HUES6 (cell line): ENCODE results near the gene C17orf67.

Experiments
- H3K27ac ChIP-seq: 2 replicates; pipeline ENCODE4 v1.7.0; 2013; ENCODE audit warnings: low read depth, mild to moderate bottlenecking, low read length, inconsistent platforms
- H3K27me3 ChIP-seq: 2 replicates; pipeline ENCODE4 v1.6.1; 2013; ENCODE audit warnings: low read length; ENCODE audit not compliant: control insufficient read depth, insufficient read depth
- H3K36me3 ChIP-seq: 2 replicates; pipeline ENCODE4 v1.6.1; 2013; ENCODE audit warnings: low read length; ENCODE audit not compliant: control insufficient read depth, insufficient read depth
- H3K4me1 ChIP-seq: 2 replicates; pipeline ENCODE4 v1.6.1; 2013; ENCODE audit warnings: low read length; ENCODE audit not compliant: control insufficient read depth, insufficient read depth
- H3K4me3 ChIP-seq: 2 replicates; pipeline ENCODE4 v1.5.1; 2013; ENCODE audit warnings: low read depth, low read length
- H3K9ac ChIP-seq: one replicate; pipeline ENCODE4 v1.6.1; 2013; ENCODE audit warnings: mild to moderate bottlenecking, low read length
- H3K9me3 ChIP-seq: 2 replicates; pipeline ENCODE4 v1.6.1; 2013; ENCODE audit warnings: low read depth, low read length; ENCODE audit not compliant: control insufficient read depth, insufficient read depth

The C17orf67 gene

DNA sequence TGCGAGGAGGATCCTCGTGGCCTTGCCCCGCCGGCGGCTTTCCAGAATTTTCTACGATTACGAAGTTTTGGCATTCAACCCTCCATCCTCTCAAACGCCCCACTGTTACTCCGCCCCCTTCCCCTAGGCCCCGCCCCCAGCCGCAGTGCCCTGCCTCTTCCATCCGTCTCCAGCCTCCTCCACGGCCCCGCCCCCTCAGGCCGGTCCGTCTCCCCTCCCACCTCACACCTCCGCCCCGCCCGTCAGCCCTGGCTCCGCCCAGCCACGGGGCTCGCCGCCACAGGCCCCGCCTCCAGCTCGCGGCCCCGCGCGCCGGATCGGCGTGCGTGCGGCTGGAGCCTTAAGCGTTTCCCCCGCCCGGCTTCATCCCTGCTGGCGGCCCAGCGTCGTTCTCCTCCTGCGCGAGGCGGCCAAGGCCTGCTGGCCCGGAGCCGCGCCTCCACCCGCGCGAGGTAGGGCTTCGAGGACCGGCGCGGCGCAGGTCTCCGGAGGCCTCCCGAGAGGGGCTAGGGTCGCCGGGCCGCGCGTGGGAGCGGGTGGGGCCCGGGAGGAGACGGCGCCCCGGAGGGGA, at the start of gene C17orf67, which contains the start of gene DGKE:
C17orf67 (minus strand) TSS at position 112 of the 571 bp plus-strand sequence. CDS start 18,110 bp downstream, outside the sequence.
DGKE (plus strand) TSS at position 343 of the 571 bp plus-strand sequence. CDS start 645 bp downstream, outside the sequence.
- Histone ChIP-seq H3K27me3 (peaks cover 21% of the 10 kb centered on the region), H3K9me3 (no peaks in the 10 kb centered on the region), H3K4me1 (peaks cover 23% of the 10 kb centered on the region), H3K36me3 (0 out of 2 replicates have a peak, but pooled peaks cover 9% of the 10 kb centered on the region), H3K27ac (peak within 1 kb of the TSS; percentile 50; the same call in 1 of the 2 replicates), H3K4me3 (peak within 1 kb of the TSS; percentile 68), H3K9ac (peak within 1 kb of the TSS; percentile 70)

- H3K27ac ChIP-seq: no peak overlapping the region
- no peaks in the 10 kb centered on the region for H3K27me3 ChIP-seq
- 0 out of 2 replicates have a peak, but pooled peaks cover 2% of the 10 kb centered on the region for H3K9me3 ChIP-seq
- H3K4me1 ChIP-seq: no peaks in the 10 kb centered on the region
- H3K4me3 ChIP-seq: no peak overlapping the region
- H3K9ac ChIP-seq: no peak overlapping the region
- no peaks in the 10 kb centered on the region for H3K36me3 ChIP-seq
These were observed 48.1 kb upstream of the C17orf67 start for GRCh38 chr17:56881685-56882295.

- Histone ChIP-seq H3K27me3 (no peaks in the 10 kb centered on the region), H3K27ac (no peak overlapping the region), H3K4me3 (no peak overlapping the region), H3K36me3 (no peaks in the 10 kb centered on the region), H3K9ac (no peak overlapping the region), H3K9me3 (no peaks in the 10 kb centered on the region), H3K4me1 (no peaks in the 10 kb centered on the region)
These were observed 46.9 kb upstream of the C17orf67 start for GRCh38 chr17:56880571-56880970.

GRCh38 chr17:56880133-56880532, 46.4 kb upstream of the C17orf67 start:
- no peak overlapping the region for H3K27ac ChIP-seq
- H3K4me1 ChIP-seq: no peaks in the 10 kb centered on the region
- no peaks in the 10 kb centered on the region for H3K27me3 ChIP-seq

GRCh38 chr17:56879280-56879679, 45.6 kb upstream of the C17orf67 start:
- H3K9me3 ChIP-seq: no peaks in the 10 kb centered on the region
- no peak overlapping the region for H3K4me3 ChIP-seq
- H3K4me1 ChIP-seq: no peaks in the 10 kb centered on the region
- H3K27me3 ChIP-seq: no peaks in the 10 kb centered on the region
- H3K9ac ChIP-seq: no peak overlapping the region
- H3K27ac ChIP-seq: no peak overlapping the region
- no peaks in the 10 kb centered on the region for H3K36me3 ChIP-seq

More at GRCh38 chr17:56880133-56880532, 46.4 kb upstream of the C17orf67 start:
- no peaks in the 10 kb centered on the region for H3K9me3 ChIP-seq
- H3K4me3 ChIP-seq: no peak overlapping the region
- H3K36me3 ChIP-seq: no peaks in the 10 kb centered on the region
- no peak overlapping the region for H3K9ac ChIP-seq

- H3K27ac ChIP-seq: no peak overlapping the region
- H3K27me3 ChIP-seq: no peaks in the 10 kb centered on the region
These were observed 43.1 kb upstream of the C17orf67 start for GRCh38 chr17:56876766-56877179.

GRCh38 chr17:56870081-56870651, 36.4 kb upstream of the C17orf67 start:
- Histone ChIP-seq H3K4me3 (no peak overlapping the region), H3K4me1 (no peaks in the 10 kb centered on the region), H3K27me3 (no peaks in the 10 kb centered on the region), H3K36me3 (no peaks in the 10 kb centered on the region), H3K9ac (no peak overlapping the region), H3K9me3 (0 out of 2 replicates have a peak, but pooled peaks cover 3% of the 10 kb centered on the region), H3K27ac (no peak overlapping the region)

More at GRCh38 chr17:56876766-56877179, 43.1 kb upstream of the C17orf67 start:
- Histone ChIP-seq H3K4me1 (no peaks in the 10 kb centered on the region), H3K9ac (no peak overlapping the region), H3K9me3 (no peaks in the 10 kb centered on the region), H3K4me3 (no peak overlapping the region), H3K36me3 (no peaks in the 10 kb centered on the region)

DNA sequence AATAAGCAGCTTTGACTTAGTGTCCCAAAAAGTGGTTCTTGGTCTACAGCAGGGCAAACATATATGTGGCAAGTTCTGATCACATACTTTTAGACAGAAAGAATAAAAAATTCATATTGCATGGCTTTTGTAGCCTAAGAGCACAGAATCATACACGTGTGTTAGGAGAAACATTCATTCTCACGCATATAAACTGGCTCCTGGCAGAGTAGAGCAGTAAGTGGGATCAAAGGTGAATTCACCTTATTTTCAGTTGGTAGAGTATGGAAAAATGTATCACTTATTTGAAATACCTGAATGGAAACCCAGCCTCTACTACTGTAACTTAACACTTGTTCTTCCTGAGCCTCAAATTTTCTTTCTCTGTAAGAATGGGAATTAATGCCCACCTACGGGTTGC, 35.0 kb upstream of the C17orf67 start:
- Histone ChIP-seq H3K27me3 (no peaks in the 10 kb centered on the region), H3K4me3 (no peak overlapping the region), H3K9ac (no peak overlapping the region), H3K9me3 (0 out of 2 replicates have a peak, but pooled peaks cover 3% of the 10 kb centered on the region), H3K27ac (no peak overlapping the region), H3K36me3 (no peaks in the 10 kb centered on the region), H3K4me1 (no peaks in the 10 kb centered on the region)

- Histone ChIP-seq H3K27me3 (no peaks in the 10 kb centered on the region), H3K36me3 (0 out of 2 replicates have a peak, but pooled peaks cover under 1% of the 10 kb centered on the region), H3K4me3 (no peak overlapping the region), H3K4me1 (no peaks in the 10 kb centered on the region), H3K27ac (no peak overlapping the region), H3K9me3 (0 out of 2 replicates have a peak, but pooled peaks cover 3% of the 10 kb centered on the region), H3K9ac (no peak overlapping the region)
These were observed 34.2 kb upstream of the C17orf67 start for GRCh38 chr17:56867948-56868376.

DNA sequence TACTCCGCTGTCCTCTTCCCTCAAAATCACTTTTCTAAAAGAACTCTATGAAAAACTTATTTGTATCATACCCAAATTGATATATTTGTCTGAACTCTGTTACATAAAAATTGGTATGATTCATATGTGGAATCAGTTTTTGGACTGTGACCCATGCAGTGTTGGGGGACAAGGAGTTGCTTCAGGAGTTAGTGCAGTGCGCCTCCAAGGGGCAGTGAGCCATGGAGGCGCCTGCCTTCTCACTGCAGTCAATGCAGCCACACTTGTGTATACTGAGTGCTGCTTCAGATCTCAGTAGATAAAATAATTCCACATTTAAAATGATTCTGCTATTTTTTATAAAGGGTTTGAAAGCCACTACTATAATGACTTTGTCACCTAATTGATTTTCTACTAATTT, 32.8 kb upstream of the C17orf67 start:
- no peak overlapping the region for H3K9ac ChIP-seq
- no peak overlapping the region for H3K27ac ChIP-seq
- 0 out of 2 replicates have a peak, but pooled peaks cover 3% of the 10 kb centered on the region for H3K9me3 ChIP-seq
- H3K36me3 ChIP-seq: peaks cover 12% of the 10 kb centered on the region
- no peaks in the 10 kb centered on the region for H3K4me1 ChIP-seq
- H3K27me3 ChIP-seq: no peaks in the 10 kb centered on the region
- no peak overlapping the region for H3K4me3 ChIP-seq

GRCh38 chr17:56866076-56866475, 32.4 kb upstream of the C17orf67 start:
- no peak overlapping the region for H3K9ac ChIP-seq
- H3K9me3 ChIP-seq: 0 out of 2 replicates have a peak, but pooled peaks cover 3% of the 10 kb centered on the region
- no peaks in the 10 kb centered on the region for H3K27me3 ChIP-seq
- no peak overlapping the region for H3K27ac ChIP-seq
- H3K4me3 ChIP-seq: no peak overlapping the region
- H3K36me3 ChIP-seq: peaks cover 12% of the 10 kb centered on the region
- no peaks in the 10 kb centered on the region for H3K4me1 ChIP-seq
